HEK293T (cell line): ENCODE data around the gene NAA16.
A peak's percentile ranks its signal among the peaks of the same experiment; 100 is the strongest.
"Not testable (repeated sequence)": the region's sequence is repeated elsewhere in the genome, so short reads cannot be mapped to it uniquely, and the experiment has no call there.

Source experiments
- CTCF ChIA-PET: fragments of 350-600 bp; formaldehyde crosslinking; extraction: SDS; loops from one replicate; lab custom pipeline; 2021; ENCODE audit warnings: antibody characterized with exemption, inconsistent platforms; lab: Yijun Ruan, JAX
- POLR2A ChIA-PET: fragments of 350-600 bp; formaldehyde crosslinking; extraction: SDS; loops from one replicate; lab custom pipeline; 2020; ENCODE audit warnings: antibody characterized with exemption, inconsistent platforms; lab: Yijun Ruan, JAX
- DNase-seq: peaks from one replicate; pipeline ENCODE4 v3.0.0; 2012; ENCODE audit warnings: mixed read lengths; ENCODE audit errors: extremely low spot score
- ARNT ChIP-seq: fragments of 450-650 bp; IDR thresholded peaks from 2 replicates; pipeline ENCODE4 v1.6.1; 2017; ENCODE audit warnings: mild to moderate bottlenecking
- BHLHE40 ChIP-seq: fragments of 450-650 bp; IDR thresholded peaks from 2 replicates; pipeline ENCODE4 v1.6.1; 2016; ENCODE audit warnings: mild to moderate bottlenecking, moderate library complexity, borderline replicate concordance
- CTBP1 ChIP-seq: fragments of 450-650 bp; IDR thresholded peaks from 2 replicates; pipeline ENCODE4 v1.6.1; 2016; ENCODE audit warnings: borderline replicate concordance
- ELF4 ChIP-seq: fragments of 450-650 bp; IDR thresholded peaks from 2 replicates; pipeline ENCODE4 v1.6.1; 2017; ENCODE audit warnings: antibody characterized with exemption
- FOXA1 ChIP-seq: fragments of 450-650 bp; IDR thresholded peaks from 2 replicates; pipeline ENCODE4 v1.6.1; 2016; ENCODE audit warnings: mild to moderate bottlenecking
- FOXK2 ChIP-seq: fragments of 450-650 bp; IDR thresholded peaks from 2 replicates; pipeline ENCODE4 v1.6.1; 2016; ENCODE audit warnings: mild to moderate bottlenecking
- FOXM1 ChIP-seq: fragments of 450-650 bp; IDR thresholded peaks from 2 replicates; pipeline ENCODE4 v1.6.1; 2017; ENCODE audit warnings: mild to moderate bottlenecking, borderline replicate concordance
- HDGF ChIP-seq: fragments of 450-650 bp; IDR thresholded peaks from 2 replicates; pipeline ENCODE4 v1.6.1; 2017; ENCODE audit warnings: antibody characterized with exemption, borderline replicate concordance
- L3MBTL2 ChIP-seq: fragments of 450-650 bp; conservative IDR thresholded peaks from 2 replicates; pipeline ENCODE4 v1.6.1; 2016; ENCODE audit warnings: mild to moderate bottlenecking
- LEF1 ChIP-seq: fragments of 450-650 bp; IDR thresholded peaks from 2 replicates; pipeline ENCODE4 v1.6.1; 2017; ENCODE audit warnings: mild to moderate bottlenecking, borderline replicate concordance
- NFRKB ChIP-seq: fragments of 450-650 bp; IDR thresholded peaks from 2 replicates; pipeline ENCODE4 v1.6.1; 2016; ENCODE audit warnings: mild to moderate bottlenecking, moderate library complexity
- PKNOX1 ChIP-seq: fragments of 450-650 bp; IDR thresholded peaks from 2 replicates; pipeline ENCODE4 v1.6.1; 2016
- SP1 ChIP-seq: fragments of 450-650 bp; IDR thresholded peaks from 2 replicates; pipeline ENCODE4 v1.6.1; 2017
- SUZ12 ChIP-seq: fragments of 450-650 bp; IDR thresholded peaks from 2 replicates; pipeline ENCODE4 v1.6.1; 2016; ENCODE audit warnings: mild to moderate bottlenecking
- TARDBP ChIP-seq: fragments of 450-650 bp; IDR thresholded peaks from 2 replicates; pipeline ENCODE4 v1.6.1; 2016
- ZNF384 ChIP-seq: fragments of 450-650 bp; IDR thresholded peaks from 2 replicates; pipeline ENCODE4 v1.6.1; 2016

Gene NAA16

GRCh38 chr13:41344358-41344757, 33.3 kb downstream of the NAA16 start:
- ChIA-PET CTCF (no interaction called here), POLR2A (no interaction called here)
- DNase-seq = no peak

GRCh38 chr13:41345165-41345913, 34.3 kb downstream of the NAA16 start:
- TF ChIP-seq BHLHE40 (no peak), CTBP1 (no peak), FOXA1 (no peak), ELF4 (no peak)
- CTCF ChIA-PET = no interaction called here
- POLR2A ChIA-PET = no interaction called here
- no peak for DNase-seq

More at GRCh38 chr13:41344358-41344757, 33.3 kb downstream of the NAA16 start:
- no peak for TF ChIP-seq HDGF
- no peak for TF ChIP-seq ZNF384
- TF ChIP-seq L3MBTL2 = no peak
- no peak for TF ChIP-seq PKNOX1
- no peak for TF ChIP-seq NFRKB
- no peak for TF ChIP-seq CTBP1
- TF ChIP-seq ELF4 = no peak
- no peak for TF ChIP-seq FOXA1
- TF ChIP-seq LEF1 = no peak
- no peak for TF ChIP-seq BHLHE40
- no peak for TF ChIP-seq FOXM1

- no peak for DNase-seq
- TF ChIP-seq SP1 (no peak), FOXM1 (no peak), ELF4 (no peak), PKNOX1 (no peak), ARNT (no peak), L3MBTL2 (no peak), SUZ12 (no peak), TARDBP (no peak), ZNF384 (no peak), CTBP1 (no peak), FOXA1 (no peak), NFRKB (no peak), BHLHE40 (no peak)
- POLR2A ChIA-PET = no interaction called here
- CTCF ChIA-PET = no interaction called here
Observed at GRCh38 chr13:41345914-41346589, 35.0 kb downstream of the NAA16 start.

- ChIA-PET POLR2A (no interaction called here), CTCF (no interaction called here)
- TF ChIP-seq HDGF (no peak), FOXK2 (0 out of 2 replicates have a peak, but pooled peaks have one; percentile 45)
- DNase-seq = peak; percentile 34
Observed at GRCh38 chr13:41352935-41353840, 42.1 kb downstream of the NAA16 start.

GRCh38 chr13:41354416-41354815, 43.3 kb downstream of the NAA16 start:
- CTCF ChIA-PET = no interaction called here
- no peak for TF ChIP-seq ZNF384
- no peak for TF ChIP-seq FOXK2
- no peak for TF ChIP-seq L3MBTL2
- no peak for TF ChIP-seq PKNOX1
- no peak for TF ChIP-seq ARNT
- POLR2A ChIA-PET = no interaction called here

GRCh38 chr13:41356385-41356648, 45.2 kb downstream of the NAA16 start:
- CTCF ChIA-PET, POLR2A ChIA-PET, DNase-seq: not testable (repeated sequence)

More at GRCh38 chr13:41354416-41354815, 43.3 kb downstream of the NAA16 start:
- DNase-seq = no peak

- POLR2A ChIA-PET = no interaction called here
- CTCF ChIA-PET = no interaction called here
- no peak for DNase-seq
- TF ChIP-seq TARDBP = no peak
- TF ChIP-seq FOXK2 = no peak
- TF ChIP-seq SUZ12 = no peak
- TF ChIP-seq HDGF = no peak
- no peak for TF ChIP-seq NFRKB
Observed at GRCh38 chr13:41356786-41357185, 45.7 kb downstream of the NAA16 start.
